ENCODE measurements around the gene CDH26.

Gene CDH26

DNA sequence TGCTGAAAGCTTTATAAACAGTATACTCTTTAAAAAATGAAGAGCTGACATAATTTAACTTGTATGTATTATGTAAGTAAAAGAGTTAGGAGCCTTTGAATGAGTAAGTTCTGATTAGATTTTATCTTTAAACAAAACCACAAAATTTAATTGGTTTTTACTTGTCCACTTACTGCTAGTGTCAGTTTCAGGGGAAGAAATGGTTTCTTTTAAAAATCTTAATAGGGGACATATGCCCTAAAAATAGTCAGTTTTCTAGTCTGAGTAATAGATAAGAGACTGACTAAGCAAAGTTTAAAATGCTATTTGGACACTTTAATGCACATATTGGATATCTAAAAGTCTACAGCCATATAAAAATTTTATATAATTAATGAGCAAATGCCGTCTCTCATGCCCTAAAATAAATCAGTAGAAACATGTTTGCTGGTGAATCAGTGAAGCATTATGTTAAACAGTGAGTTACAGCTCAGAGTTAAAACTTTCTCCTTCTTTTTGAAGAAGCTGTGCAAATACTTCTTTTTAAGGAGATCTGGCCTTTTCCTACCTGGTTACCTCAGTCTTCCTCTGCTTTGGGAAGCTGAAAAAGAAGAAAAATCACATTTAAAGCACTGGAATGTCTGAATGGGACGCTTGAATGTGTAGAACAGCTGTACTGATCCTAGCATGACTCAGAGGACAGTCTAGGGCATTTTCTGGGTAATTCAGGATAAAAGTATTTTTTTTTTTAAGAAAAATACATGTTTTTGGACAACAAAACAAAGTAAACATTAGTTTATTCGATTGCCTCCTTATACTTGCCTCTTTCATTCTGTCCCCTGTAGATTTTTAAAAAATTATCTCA lies 55.3 kb downstream of the CDH26 start:
- DNase-seq (ENCODE audit: low read depth): no peak

DNA sequence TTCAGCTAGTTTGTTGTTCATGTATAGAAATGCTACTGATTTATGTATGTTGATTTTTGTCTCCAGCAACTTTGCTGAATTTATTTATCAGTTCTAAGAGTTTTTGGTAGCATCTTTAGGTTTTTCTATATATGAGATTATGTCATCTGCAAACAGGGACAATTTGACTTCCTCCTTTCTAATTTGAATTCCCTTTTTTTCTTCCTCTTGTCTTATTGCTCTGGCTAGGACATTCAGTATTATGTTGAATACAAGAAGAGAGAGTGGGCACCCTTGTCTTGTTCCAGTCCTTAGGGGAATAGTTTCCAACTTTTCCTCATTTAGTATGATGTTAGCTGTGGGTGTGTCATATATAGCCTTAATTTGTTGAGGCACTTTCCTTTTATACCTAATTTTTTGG lies 58.2 kb downstream of the CDH26 start:
- no peak for DNase-seq (ENCODE audit: low read depth)

DNA sequence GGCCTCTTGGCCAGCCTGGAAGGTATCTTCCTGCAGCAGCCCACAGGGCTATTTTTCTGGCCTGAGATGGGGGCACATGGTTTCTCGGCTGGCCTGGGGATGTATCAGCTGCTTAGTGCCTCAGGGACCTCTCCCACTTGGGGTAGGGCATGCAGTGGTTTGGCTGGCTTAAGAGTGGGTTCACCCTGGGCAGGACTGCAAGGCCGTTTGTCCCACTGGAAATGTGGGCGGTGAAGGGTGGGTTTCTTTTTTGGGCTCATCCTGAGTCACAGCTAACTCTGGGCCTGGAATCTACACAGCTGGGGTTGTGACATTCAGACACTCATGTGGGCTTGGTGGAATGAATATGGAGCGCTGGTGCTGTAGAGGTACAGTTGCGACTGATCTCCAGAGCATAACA lies 62.0 kb downstream of the CDH26 start:
- DNase-seq (ENCODE audit: low read depth): no peak

DNA sequence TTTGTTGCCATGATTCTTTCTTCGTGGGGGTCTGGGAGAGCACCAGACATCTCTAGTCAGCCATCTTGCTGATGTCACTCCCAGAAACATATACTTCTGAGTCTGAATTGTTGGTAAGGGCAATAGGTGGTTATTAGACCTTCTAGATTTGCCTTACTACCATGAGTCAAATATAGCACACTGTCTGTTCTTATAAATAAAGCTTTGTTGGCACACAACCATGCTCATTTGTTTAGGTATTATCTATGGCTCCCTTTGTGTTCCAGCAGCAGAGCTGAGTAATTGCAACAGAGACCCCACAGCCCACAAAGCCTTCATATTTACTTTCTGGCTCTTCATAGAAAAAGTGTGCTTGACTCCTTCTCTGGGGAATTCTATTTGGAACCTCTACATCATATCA lies 62.9 kb downstream of the CDH26 start:
- no peak for DNase-seq (ENCODE audit: low read depth)

DNA sequence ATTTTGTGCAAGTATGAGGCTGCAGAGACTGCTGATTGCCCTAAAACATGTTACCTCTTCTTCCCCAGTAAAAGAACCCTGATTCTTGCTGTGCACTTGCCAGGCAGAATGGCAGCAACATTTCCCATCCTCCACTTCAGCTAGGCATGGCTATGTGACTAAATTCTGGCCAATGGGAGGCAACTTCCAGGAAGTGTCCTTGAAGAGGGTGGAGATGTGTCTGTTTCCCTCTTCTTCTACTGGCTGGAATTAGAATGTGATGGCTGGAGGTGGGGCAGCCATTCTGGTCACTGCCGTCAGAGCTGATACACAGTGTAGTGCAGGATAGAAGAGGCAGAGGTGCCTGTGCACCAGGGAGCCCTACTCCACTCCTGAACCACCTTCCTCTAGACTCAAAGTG lies 64.6 kb downstream of the CDH26 start:
- DNase-seq (ENCODE audit: low read depth): no peak

DNA sequence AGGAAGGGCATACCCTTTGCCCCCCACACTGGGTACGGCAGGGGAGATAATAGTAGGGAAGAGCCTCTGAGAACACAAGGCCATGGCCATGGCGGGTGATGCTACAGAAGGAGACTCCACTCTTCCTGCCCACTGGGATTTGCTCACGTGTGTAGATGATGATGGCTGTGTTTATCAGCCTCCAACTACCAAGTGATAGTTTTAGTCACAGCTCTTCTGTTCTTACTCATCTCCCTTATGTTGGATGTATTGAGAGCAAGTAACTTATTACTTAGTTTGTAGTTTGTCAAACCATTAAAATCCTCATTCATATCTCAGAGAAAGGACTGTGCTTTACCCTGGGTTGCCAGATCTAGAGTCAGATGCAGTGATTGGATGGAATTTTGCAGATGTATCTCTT lies 66.0 kb downstream of the CDH26 start:
- no peak for DNase-seq (ENCODE audit: low read depth)

DNA sequence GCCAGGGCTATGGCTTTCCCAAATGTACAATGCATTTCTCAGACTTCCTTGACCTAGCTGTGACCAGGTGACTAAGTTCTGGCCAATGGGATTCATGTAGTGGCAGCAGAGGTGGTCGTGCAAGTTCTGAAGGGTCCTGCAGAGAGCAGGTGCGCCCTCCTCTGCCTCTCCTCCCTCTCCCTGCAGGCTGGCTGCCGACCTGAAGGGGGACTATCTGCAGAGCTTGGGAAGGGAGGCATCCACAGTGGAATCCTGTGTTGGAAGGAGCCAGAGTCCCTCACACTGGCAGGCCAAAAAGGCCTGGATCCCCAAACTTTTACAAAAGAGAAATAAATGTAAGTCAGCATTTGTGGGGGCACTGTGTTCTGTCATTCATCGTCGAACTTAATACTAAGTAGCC lies 66.6 kb downstream of the CDH26 start:
- no peak for DNase-seq (ENCODE audit: low read depth)

DNA sequence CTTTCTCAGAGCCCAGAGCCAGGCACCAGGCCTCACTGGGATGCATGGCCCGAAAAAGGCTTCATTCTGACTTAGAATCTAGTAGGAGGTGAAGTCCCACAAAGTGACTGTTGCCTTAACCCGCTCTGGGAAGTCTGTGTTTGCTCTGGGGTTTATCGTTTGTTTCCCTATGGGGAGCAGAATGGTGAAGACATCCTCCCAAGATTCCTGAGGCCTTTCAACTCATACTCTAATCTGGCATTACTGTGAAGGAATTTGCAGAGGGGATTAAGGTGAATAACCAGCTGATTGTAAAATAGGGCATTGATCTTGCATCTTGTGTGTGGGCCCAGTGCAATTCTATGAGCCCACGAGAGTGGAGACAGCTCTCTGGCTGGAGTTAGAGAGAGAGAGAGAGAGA lies 67.8 kb downstream of the CDH26 start:
- DNase-seq (ENCODE audit: low read depth): no peak

DNA sequence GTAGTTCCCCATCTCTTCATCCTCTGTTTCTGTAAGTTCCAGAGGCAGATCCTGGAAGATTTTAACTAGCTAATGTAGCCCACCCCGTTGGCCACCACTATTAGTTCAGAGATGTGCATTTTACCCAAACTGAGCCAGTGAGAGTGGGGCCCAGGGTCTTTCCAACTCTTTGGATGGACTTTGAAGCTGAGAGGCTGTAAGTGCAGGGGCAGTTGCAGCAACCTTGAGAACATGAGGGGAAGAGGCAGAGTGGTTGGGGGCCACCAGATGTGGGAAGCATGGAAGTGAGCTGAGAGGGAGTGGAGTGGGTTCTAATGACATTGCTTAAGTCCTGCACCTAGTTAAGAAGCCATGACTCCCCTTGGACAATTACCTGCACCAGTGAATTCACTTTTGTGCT lies 72.2 kb downstream of the CDH26 start:
- no peak for DNase-seq (ENCODE audit: low read depth)

DNA sequence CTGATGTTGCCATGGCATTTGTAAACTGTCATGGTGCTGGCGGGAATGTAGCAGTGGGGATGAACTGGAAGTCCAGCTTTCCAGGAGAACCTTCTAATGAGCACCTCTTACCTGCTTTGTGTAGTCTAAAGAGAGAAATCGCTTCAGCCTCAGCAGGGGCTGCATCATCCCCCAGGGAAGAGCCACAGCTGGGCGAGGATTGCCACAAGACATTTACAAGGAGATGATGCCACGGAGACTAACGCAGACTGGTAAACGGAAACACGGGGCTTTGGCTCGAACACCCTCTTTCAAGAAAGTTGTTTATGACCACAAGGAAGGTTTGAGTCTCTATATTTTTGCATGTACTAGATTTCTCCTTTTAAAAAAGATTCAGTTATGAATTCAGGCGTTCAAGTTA lies 72.9 kb downstream of the CDH26 start:
- DNase-seq (ENCODE audit: low read depth): no peak

DNA sequence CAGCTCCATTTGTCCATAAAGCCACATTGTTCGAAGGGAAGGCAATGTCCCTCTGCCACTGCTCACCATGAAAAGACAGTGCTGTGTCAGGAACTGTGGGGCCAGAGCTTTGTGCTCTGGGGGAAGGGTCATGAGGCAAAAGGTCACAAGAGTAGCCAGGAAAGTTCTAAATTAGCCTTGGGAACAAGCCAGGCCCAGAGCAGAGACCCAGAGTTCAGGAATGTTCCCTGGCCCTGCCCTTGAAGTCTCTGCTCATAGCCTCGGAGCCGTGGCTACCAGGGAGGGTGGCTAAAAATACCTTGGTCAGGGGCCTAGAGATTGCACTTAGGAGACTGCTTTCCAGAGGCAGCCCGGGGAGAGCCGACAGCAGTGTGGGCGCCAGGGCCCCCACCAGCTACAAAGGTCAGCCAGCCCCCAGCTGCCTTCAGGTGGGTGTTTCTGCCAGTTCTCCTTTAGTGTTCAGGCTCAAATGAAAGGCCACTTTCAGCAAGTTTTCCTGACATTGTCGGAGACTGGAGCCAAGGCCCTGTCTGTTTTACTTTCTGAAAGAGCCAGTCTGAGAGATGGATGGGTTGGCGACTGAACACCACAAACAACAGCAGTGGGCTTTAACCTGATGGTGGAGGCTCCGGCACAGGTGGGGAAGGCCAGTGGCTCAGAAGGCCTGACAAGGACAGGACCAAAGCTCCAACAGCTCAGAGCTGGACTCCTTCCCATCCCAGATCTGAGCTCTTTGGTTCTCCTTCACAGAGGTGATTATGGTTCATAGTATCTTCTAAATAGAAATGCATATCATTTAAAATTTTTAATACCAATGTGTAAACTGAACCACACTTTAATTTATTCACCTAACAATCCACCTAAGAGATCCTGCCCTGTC lies 76.2 kb downstream of the CDH26 start:
- no peak for DNase-seq (ENCODE audit: low read depth)

DNA sequence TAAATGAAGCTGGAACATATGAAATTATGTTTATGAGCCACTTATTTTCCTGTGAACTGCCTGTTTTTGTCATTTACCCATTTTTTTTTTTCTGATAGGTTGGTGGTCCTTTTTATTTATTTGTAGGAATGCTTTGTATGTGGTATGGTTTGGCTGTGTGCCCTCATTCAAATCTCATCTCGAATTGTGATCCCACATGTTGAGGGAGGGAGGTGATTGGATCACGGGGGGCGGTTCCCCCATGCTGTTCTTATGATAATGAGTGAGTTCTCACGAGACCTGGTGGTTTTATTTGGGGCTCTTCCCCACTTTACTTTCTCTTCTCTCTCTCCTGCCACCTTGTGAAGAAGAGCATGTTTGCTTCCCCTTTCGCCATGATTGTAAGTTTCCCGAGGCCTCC lies 77.3 kb downstream of the CDH26 start:
- DNase-seq (ENCODE audit: low read depth): no peak

DNA sequence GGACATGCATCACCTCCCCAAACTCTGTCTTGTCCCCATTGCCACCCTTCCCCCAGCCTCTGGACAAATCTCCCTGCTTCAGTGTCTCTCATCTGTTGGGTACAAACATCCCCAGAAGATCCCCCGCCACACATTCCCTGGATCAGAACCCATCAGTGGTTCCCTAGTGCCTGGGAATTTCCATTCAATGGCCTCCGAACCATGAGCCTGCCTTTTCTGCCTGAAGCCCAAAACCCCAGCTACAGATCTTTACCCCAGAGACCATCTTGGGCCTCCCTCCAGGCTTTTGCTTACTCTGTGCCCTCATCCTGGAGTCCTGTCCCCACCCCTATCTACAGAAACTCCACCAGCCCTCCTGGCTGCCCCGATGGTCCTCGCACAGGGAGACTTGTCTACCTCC lies 78.1 kb downstream of the CDH26 start:
- no peak for DNase-seq (ENCODE audit: low read depth)

DNA sequence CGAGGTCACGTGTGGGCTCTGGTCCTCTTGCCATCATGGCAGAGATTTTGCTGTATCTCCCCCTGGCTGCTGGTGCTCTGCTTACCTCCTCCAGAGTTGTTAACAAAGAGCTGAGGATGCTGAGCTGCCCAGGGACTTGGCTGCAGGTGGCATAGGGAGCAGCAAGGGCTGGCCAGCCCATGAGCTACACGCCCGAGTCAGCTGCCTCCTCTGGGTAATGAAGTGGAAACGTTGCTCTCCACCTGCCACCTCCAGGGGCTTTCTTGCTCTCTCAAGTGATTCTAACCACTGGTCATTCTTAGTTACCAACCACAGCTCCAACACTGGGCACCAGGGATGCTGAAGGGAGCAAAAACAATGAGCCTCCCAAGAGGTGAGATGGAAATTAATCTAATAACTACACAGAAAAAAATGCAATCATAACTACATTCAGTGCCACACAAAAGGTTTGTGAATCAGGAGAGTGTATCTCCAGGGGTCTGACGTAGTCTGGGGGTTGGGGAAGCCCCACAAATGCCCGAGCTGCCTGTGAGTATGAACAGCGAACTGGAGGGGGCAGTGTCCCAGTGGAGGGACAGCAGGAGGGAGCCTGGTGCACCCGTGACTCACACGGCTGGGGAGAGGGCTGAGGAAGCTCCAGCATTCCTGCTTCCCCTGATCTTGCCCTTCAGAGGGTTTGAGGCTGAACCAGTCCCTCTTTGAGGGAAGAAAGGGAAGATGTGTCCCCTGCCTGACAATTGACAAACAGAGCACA lies 78.7 kb downstream of the CDH26 start:
- DNase-seq (ENCODE audit: low read depth): no peak

DNA sequence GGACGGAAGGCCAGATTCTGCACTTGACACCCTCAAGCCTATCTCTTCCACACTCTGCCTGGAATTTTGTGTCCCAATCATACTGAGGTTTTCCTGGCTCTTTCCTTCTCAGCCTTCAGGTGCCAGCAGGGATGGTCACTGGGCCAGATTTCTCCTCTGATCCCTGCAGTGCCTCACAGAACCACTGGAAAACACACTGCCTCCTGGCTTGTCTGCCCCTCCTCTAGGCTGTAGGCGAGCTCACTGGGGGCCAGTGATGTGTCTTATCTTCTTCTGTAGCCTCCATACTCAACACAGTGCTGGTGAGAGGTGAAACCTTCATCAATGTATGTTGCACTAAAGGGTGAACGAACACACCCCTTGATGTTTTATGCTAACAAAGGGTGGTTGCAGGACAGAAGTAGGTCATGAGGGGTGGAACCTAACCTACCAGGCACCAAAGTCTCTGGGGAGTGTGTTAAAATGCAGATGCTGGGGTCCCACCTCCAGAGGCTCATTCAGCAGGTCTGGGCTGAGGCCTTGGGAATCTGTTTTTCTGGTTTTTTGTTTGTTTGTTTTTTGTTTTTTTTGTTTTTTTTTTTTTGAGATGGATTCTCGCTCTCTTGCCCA lies 80.3 kb downstream of the CDH26 start:
- DNase-seq (ENCODE audit: low read depth): no peak

DNA sequence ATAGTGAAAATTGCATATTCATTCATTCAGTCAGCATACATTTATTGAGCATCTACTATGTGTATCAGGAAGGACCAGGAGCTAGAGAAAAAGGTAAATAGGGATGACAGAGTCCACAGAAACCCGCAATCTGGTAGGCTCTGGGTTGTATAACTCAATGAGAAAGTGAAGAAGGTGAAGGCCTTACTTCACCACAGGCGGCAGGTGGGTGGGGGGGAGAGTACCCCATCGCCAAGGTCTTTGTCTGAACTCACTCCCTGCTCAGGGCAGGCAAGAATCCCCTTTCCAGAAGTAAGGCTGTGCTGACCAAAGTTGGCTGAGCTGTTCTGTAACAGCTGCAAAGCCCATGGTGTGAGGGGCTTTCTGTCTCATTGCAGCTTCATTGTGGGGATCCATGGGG lies 81.3 kb downstream of the CDH26 start:
- DNase-seq (ENCODE audit: low read depth): no peak

DNA sequence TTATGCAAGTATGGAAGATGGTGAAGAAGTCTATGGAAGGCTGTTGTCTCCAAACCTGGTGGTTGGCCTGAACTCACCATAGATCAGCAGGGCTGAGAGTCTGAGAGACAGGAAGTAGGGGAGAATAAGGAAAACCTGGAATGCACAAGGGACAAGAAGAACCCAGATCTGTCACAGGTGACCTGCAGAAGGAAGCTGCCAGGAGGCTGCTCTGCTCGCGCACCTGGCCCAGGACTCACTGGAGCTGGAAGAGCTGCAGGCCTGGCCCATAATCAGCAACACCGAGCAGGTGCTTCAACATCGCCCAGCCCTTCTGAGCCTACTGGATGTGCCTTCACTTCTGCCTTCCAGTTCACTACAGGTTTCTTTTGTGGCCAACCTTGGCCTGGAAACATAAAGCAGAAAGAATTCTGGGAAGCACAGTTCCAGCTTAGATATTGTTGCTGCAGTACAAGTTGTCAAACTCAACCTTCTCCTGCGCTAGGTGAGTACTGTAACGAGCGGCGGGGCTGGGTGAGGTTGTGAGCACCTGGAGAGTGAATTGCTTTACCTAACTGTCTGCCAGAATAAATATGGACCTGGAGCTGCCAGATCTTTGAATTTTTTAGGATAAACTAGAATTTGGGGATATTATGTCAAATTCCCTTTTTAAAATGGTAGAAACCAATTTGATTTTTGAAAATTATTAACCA lies 82.4 kb downstream of the CDH26 start:
- no peak for DNase-seq (ENCODE audit: low read depth)

DNA sequence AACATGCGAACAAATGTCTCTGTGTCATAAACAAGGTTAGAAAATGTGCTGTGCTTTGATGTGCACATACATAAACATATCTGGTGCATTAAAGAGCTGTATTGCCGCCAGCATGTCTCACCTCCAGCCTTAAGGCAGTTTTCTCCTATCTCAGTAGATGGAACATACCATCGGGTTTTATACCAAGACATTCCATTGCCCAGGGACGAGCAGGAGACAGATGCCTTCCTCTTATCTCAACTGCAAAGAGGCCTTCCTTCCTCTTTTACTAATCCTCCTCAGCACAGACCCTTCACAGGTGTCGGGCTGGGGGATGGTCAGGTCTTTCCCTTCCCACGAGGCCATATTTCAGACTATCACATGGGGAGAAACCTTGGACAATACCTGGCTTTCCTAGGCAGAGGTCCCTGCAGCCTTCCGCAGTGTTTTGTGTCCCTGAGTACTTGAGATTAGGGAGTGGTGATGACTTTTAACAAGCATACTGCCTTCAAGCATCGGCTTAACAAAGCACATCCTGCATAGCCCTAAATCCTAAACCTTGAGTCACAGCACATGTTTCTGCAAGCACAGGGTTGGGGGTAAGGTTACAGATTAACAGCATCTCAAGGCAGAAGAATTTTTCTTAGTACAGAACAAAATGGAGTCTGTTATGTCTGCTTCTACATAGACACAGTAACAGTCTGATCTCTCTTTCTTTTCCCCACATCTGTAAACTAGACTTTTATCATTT lies 83.4 kb downstream of the CDH26 start:
- peak; percentile 66 for DNase-seq (ENCODE audit: low read depth)

DNA sequence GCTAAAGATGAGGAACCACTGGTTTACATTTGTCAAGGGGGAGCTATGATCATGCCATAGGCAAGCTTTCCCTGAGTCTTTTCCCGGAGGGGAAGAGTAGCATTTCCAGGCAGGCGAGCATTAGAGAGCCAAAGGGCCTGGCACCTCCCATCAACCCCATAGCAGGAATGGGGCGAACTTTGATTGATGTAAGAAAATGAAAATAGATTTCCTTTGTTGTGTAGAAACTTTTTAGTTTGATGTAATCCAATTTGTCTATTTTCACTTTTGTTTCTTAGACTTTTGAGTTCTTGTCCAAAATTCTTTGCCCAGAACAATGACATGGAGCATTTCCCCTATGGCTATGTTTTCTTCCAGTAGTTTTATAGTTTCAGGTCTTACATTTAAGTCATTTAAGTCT lies 85.2 kb downstream of the CDH26 start:
- DNase-seq (ENCODE audit: low read depth): no peak

DNA sequence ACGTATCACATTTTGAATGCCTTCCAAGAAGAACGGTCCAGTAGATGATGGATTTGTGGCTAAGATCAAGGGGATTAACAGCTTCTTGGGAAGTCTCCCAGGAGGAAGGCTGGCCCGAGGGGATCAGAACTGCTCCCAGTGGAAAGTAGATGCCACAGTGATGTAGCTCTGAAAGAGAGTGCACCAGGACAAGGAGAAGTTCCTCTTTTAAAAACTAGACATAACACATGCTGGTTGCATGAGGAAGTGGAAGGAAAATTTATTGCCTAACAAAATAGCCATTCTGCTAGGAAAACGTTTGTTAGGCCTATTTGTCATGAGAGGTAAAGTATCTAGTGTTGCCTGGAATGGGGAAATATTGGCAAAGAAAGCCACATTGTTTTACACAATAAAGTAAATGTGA lies 87.8 kb downstream of the CDH26 start:
- DNase-seq (ENCODE audit: low read depth): no peak

DNA sequence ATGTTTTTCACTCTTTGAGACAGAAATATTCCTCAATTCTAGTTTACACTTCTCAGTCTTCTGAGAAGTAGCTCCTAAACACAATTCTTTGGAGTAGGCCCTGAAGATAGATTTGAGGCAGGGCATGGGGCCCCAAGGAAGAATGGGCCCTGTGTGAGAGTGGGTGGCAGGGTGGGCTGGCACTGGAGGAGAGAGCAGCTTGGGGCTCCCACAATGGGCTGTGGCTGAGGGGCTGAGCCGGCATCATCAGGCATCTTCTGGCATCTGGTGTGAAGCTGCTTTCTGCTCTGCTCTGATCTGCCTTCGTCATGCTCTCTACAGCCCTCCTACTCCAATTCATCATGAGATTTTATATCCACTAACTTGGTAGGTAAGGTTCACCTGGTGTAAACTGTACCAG lies 88.2 kb downstream of the CDH26 start:
- DNase-seq (ENCODE audit: low read depth): no peak
